Naive thymus-derived CD4-positive, alpha-beta T cell (primary cell): ENCODE measurements around the gene OR2T3. TPM values are rescaled to one million over a fixed set of nuclear protein-coding genes. Genes with fewer than 3 reads are reported as not detected.
"Not testable (repeated sequence)": the region's sequence is repeated elsewhere in the genome, so short reads cannot be mapped to it uniquely, and the experiment has no call there.

ENCODE experiments used
- ATAC-seq: fragments of 150-1000 bp; cut with Tn5 transposase; 2 replicates; pipeline ENCODE4 v1.10.0; 2021; ENCODE audit warnings: mild to moderate bottlenecking, moderate library complexity
- CTCF ChIA-PET: fragments of 350-600 bp; sonication (Branson Sonifier 250); formaldehyde crosslinking; loops from one replicate; lab custom pipeline; 2021; ENCODE audit warnings: antibody characterized with exemption; lab: Charles Lee
- POLR2A ChIA-PET: fragments of 350-600 bp; sonication (Branson Sonifier 250); formaldehyde crosslinking; loops from one replicate; lab custom pipeline; 2021; ENCODE audit warnings: antibody characterized with exemption, inconsistent platforms; lab: Charles Lee
- DNase-seq, 9 donors: peaks; one replicate each; pipeline versions ENCODE4 v3.0.0 to v3.0.0-alpha.2; 2020 to 2022; ENCODE audit warnings: mixed read lengths in 1 of 9
- H3K27ac ChIP-seq: one replicate; pipeline ENCODE4 v1.7.0; 2013; ENCODE audit warnings: mild to moderate bottlenecking, low read depth, low read length, moderate library complexity
- H3K27me3 ChIP-seq, 2 donors: one replicate each; pipeline ENCODE4 v1.7.0; 2013; ENCODE audit warnings: low read length in 2 of 2, mild to moderate bottlenecking in 2 of 2, moderate library complexity in 2 of 2; ENCODE audit not compliant: control insufficient read depth in 2 of 2, insufficient read depth in 2 of 2
- H3K36me3 ChIP-seq, 3 experiments: 1 replicate in 2 of 3; 2 replicates in 1 of 3; pipeline ENCODE4 v1.7.0; 2013; ENCODE audit warnings: low read length in 3 of 3, mild to moderate bottlenecking in 3 of 3, moderate library complexity in 1 of 3; ENCODE audit not compliant: insufficient read depth in 3 of 3, control insufficient read depth in 2 of 3
- H3K4me1 ChIP-seq, 2 donors: one replicate each; pipeline ENCODE4 v1.7.0; 2013; ENCODE audit warnings: low read length in 2 of 2, mild to moderate bottlenecking in 2 of 2, moderate library complexity in 1 of 2; ENCODE audit not compliant: control insufficient read depth in 2 of 2, insufficient read depth in 2 of 2
- H3K4me3 ChIP-seq: 2 replicates; pipeline ENCODE4 v1.7.0; 2013; ENCODE audit warnings: mild to moderate bottlenecking, low read length
- H3K9me3 ChIP-seq, 3 experiments: 1 replicate in 2 of 3; 2 replicates in 1 of 3; pipeline ENCODE4 v1.7.0; 2013; ENCODE audit warnings: low read length in 3 of 3; ENCODE audit not compliant: control insufficient read depth in 2 of 3
- H3K27ac Mint-ChIP-seq, 9 donors: one replicate each; pipeline ENCODE4 v1.8.0; 2020 to 2022; ENCODE audit warnings: mixed read lengths in 9 of 9, mild to moderate bottlenecking in 8 of 9, moderate library complexity in 5 of 9, inconsistent platforms in 2 of 9
- H3K27me3 Mint-ChIP-seq, 5 donors: one replicate each; pipeline ENCODE4 v1.8.0; 2021 to 2022; ENCODE audit warnings: mixed read lengths in 5 of 5, mild to moderate bottlenecking in 1 of 5
- H3K36me3 Mint-ChIP-seq, 5 donors: one replicate each; pipeline ENCODE4 v1.8.0; 2020 to 2022; ENCODE audit warnings: mixed read lengths in 5 of 5, mild to moderate bottlenecking in 3 of 5, inconsistent platforms in 1 of 5
- H3K4me1 Mint-ChIP-seq, 7 donors: one replicate each; pipeline ENCODE4 v1.8.0; 2020 to 2022; ENCODE audit warnings: mixed read lengths in 7 of 7, mild to moderate bottlenecking in 3 of 7, inconsistent platforms in 1 of 7
- H3K4me3 Mint-ChIP-seq, 10 donors: one replicate each; pipeline ENCODE4 v1.8.0; 2020 to 2022; ENCODE audit warnings: mild to moderate bottlenecking in 10 of 10, mixed read lengths in 10 of 10, moderate library complexity in 6 of 10, inconsistent platforms in 2 of 10
- H3K9me3 Mint-ChIP-seq, 11 donors: one replicate each; pipeline ENCODE4 v1.8.0; 2020 to 2022; ENCODE audit warnings: mixed read lengths in 11 of 11, mild to moderate bottlenecking in 4 of 11, inconsistent platforms in 1 of 11, moderate library complexity in 1 of 11
- intact Hi-C, 2 donors: fragments of 100-400 bp; cut with micrococcal nuclease; formaldehyde crosslinking; loops; one replicate each; pipeline ENCODE4 v1.15.1; 2023
- polyA plus RNA-seq, 2 donors: library from polyadenylated mRNA; unstranded; fragments of 300-500 nt; fragmentation: Illumina TruSeq; gene quantifications; one replicate each; pipeline ENCODE4 v1.2.3, GENCODE V29; 2021
- total RNA-seq, 6 experiments: library from RNA in 5 of 6; stranded (reverse) in 5 of 6; gene quantifications; 1 replicate in 5 of 6; 2 replicates in 1 of 6; pipeline ENCODE4 v1.2.3 and lab custom pipeline; 2021 to 2026

The OR2T3 gene
- total RNA-seq (not detected), polyA plus RNA-seq (not detected), total RNA-seq (lab: John Stamatoyannopoulos, UW) (not detected)

DNA sequence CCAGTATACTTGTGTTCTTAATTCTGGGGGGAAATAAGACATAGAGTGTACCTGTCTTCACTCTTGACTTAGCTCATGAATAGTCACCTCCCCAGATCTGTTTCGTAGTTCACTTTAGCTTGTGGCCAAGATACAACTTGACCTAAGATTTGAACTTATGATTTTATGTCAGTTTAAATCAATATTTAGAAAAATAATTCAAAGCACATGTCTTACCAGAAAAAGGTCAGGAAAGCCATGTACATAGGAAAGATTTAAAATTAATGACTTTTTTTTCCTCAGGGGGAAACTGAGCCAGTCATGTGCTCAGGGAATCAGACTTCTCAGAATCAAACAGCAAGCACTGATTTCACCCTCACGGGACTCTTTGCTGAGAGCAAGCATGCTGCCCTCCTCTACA is at the start of gene OR2T3:
TSS of gene OR2T3 (plus strand) at position 301 of the 400 bp plus-strand sequence. CDS start at position 301, 0 bp downstream.
- ATAC-seq, H3K9me3 ChIP-seq, H3K27ac Mint-ChIP-seq, CTCF ChIA-PET, H3K4me3 Mint-ChIP-seq, intact Hi-C loops, H3K27ac ChIP-seq, H3K4me3 ChIP-seq, H3K27me3 ChIP-seq, H3K36me3 ChIP-seq, H3K4me1 ChIP-seq, DNase-seq, POLR2A ChIA-PET: not testable (repeated sequence)
- peaks cover 0 to 11% (median 9%) of the 10 kb centered on the region in 7 donors for H3K4me1 Mint-ChIP-seq
- peaks cover 4 to 21% (median 9%) of the 10 kb centered on the region in 5 donors for H3K36me3 Mint-ChIP-seq
- peaks cover 0 to 17% (median 6%) of the 10 kb centered on the region in 11 donors for H3K9me3 Mint-ChIP-seq
- peaks cover 0 to 21% (median 0%) of the 10 kb centered on the region in 5 donors for H3K27me3 Mint-ChIP-seq

DNA sequence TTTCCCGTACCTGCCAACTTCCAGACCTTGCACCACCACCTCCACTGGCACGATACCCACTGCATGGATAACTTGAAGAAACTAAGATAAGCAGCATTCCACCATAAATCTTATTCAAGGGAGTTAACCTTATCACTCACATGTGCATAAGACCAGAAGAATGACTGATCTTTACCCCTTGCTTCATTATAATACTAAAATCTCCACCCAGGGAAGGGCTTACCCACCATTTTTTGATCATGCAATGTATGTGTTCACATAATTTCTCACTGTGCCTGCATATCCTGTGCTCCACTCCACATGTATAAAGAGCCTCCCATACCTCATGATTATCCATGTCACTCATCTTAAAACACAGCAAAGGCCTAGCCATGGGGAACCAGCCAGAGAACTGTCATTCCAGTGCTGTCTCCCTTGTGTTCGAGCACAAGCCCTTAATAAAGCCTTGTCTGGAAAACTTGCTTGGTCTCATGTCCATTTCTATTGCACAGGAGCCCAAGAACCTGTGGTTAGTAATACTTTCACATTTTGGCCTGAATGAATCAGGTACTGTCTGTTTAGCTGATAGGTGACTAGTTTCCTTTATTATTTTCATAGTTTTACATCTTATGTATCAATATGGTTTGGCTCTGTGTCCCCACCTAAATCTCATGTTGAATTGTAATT is 45.5 kb upstream of the OR2T3 start:
- H3K27me3 ChIP-seq, ATAC-seq, H3K27ac Mint-ChIP-seq, H3K27me3 Mint-ChIP-seq, H3K36me3 Mint-ChIP-seq, intact Hi-C loops, CTCF ChIA-PET, H3K4me3 ChIP-seq, H3K36me3 ChIP-seq, H3K27ac ChIP-seq, H3K4me1 Mint-ChIP-seq, H3K9me3 ChIP-seq, H3K4me1 ChIP-seq, POLR2A ChIA-PET, DNase-seq, H3K4me3 Mint-ChIP-seq: not testable (repeated sequence)
- H3K9me3 Mint-ChIP-seq, result peaks cover 2 to 11% (median 6%) of the 10 kb centered on the region in 11 donors

DNA sequence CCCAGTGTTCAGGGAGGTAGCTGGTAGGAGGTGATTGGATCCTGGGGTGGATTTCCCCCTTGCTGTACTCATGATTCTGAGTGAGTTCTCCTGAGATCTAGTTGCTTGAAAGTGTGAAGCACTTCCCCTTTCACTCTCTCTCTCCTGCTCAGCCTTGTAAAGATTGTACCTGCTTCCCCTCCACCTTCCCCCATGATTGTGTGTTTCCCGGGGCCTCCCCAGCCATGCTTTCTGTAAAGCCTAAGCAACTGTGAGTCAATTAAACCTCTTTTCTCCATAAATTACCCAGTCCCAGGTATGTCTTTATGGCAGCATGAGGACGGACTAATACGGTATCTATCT is 45.0 kb upstream of the OR2T3 start:
- H3K4me3 Mint-ChIP-seq, H3K4me3 ChIP-seq, H3K9me3 ChIP-seq, DNase-seq, H3K36me3 Mint-ChIP-seq, POLR2A ChIA-PET, H3K27me3 ChIP-seq, H3K4me1 Mint-ChIP-seq, H3K4me1 ChIP-seq, intact Hi-C loops, ATAC-seq, H3K27me3 Mint-ChIP-seq, H3K27ac ChIP-seq, H3K9me3 Mint-ChIP-seq, CTCF ChIA-PET, H3K36me3 ChIP-seq: not testable (repeated sequence)
- H3K27ac Mint-ChIP-seq, result peak overlapping the region in 1 of 9 donors; percentile 57

- H3K36me3 ChIP-seq, POLR2A ChIA-PET, H3K4me3 Mint-ChIP-seq, H3K27ac ChIP-seq, DNase-seq, H3K27ac Mint-ChIP-seq, H3K4me1 ChIP-seq, H3K9me3 Mint-ChIP-seq, H3K27me3 Mint-ChIP-seq, H3K27me3 ChIP-seq, H3K36me3 Mint-ChIP-seq, CTCF ChIA-PET, intact Hi-C loops, H3K9me3 ChIP-seq, H3K4me3 ChIP-seq, H3K4me1 Mint-ChIP-seq, ATAC-seq: not testable (repeated sequence)
Measured at GRCh38 chr1:248431683-248432082, 41.5 kb upstream of the OR2T3 start.

GRCh38 chr1:248432201-248432600 is 41.0 kb upstream of the OR2T3 start:
- intact Hi-C loops, H3K27me3 Mint-ChIP-seq, ATAC-seq, H3K9me3 ChIP-seq, H3K4me3 ChIP-seq, H3K9me3 Mint-ChIP-seq, H3K4me3 Mint-ChIP-seq, H3K4me1 ChIP-seq, H3K36me3 Mint-ChIP-seq, H3K27ac Mint-ChIP-seq, H3K27me3 ChIP-seq, DNase-seq, H3K36me3 ChIP-seq, POLR2A ChIA-PET, H3K27ac ChIP-seq, H3K4me1 Mint-ChIP-seq, CTCF ChIA-PET: not testable (repeated sequence)

- H3K4me3 ChIP-seq, H3K4me1 ChIP-seq, H3K4me3 Mint-ChIP-seq, DNase-seq, H3K36me3 Mint-ChIP-seq, H3K27me3 Mint-ChIP-seq, H3K27me3 ChIP-seq, H3K9me3 ChIP-seq, H3K27ac ChIP-seq, H3K9me3 Mint-ChIP-seq, ATAC-seq, intact Hi-C loops, CTCF ChIA-PET, H3K4me1 Mint-ChIP-seq, POLR2A ChIA-PET, H3K36me3 ChIP-seq, H3K27ac Mint-ChIP-seq: not testable (repeated sequence)
Measured at GRCh38 chr1:248433811-248434415, 39.2 kb upstream of the OR2T3 start.

DNA sequence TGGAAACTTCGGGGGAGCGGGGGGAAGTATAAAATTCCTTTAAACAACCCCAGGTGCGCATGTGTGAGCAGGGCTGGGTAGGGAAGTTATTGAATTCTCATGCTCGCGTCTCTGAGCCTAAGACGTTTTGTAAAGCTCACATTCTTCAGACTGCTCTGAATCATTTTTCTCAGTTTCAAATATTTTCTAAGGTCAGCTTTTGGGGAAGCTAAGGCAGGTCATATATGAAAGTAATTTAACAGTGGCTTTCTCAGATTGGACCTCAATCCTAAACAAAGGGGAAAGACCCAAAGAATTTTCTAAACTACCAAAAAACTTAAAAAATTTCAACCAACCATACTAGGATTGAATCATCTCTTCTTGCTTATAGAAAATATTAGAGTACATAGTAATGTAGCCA is 38.2 kb upstream of the OR2T3 start:
- CTCF ChIA-PET, intact Hi-C loops, H3K27me3 Mint-ChIP-seq, H3K4me3 ChIP-seq, H3K4me1 ChIP-seq, H3K27ac Mint-ChIP-seq, ATAC-seq, H3K36me3 ChIP-seq, H3K4me1 Mint-ChIP-seq, DNase-seq, H3K27ac ChIP-seq, POLR2A ChIA-PET, H3K9me3 ChIP-seq, H3K9me3 Mint-ChIP-seq, H3K4me3 Mint-ChIP-seq, H3K36me3 Mint-ChIP-seq, H3K27me3 ChIP-seq: not testable (repeated sequence)
